Hindlimb muscle (tissue), 1 donor: ENCODE data around the gene NPAS3. TPM values are rescaled to one million over a fixed set of nuclear protein-coding genes. Genes with fewer than 3 reads are reported as not detected.

Experiments
- DNase-seq: peaks from one replicate; pipeline ENCODE4 v3.0.0-alpha.2; 2013
- polyA plus RNA-seq: library from polyadenylated mRNA; unstranded; fragments of 120-200 nt; gene quantifications from one replicate; pipeline ENCODE4 v1.2.1, GENCODE V29; 2013; ENCODE audit not compliant: insufficient read length

Gene NPAS3
- polyA plus RNA-seq, 1 donor, result 3.8 TPM

DNA sequence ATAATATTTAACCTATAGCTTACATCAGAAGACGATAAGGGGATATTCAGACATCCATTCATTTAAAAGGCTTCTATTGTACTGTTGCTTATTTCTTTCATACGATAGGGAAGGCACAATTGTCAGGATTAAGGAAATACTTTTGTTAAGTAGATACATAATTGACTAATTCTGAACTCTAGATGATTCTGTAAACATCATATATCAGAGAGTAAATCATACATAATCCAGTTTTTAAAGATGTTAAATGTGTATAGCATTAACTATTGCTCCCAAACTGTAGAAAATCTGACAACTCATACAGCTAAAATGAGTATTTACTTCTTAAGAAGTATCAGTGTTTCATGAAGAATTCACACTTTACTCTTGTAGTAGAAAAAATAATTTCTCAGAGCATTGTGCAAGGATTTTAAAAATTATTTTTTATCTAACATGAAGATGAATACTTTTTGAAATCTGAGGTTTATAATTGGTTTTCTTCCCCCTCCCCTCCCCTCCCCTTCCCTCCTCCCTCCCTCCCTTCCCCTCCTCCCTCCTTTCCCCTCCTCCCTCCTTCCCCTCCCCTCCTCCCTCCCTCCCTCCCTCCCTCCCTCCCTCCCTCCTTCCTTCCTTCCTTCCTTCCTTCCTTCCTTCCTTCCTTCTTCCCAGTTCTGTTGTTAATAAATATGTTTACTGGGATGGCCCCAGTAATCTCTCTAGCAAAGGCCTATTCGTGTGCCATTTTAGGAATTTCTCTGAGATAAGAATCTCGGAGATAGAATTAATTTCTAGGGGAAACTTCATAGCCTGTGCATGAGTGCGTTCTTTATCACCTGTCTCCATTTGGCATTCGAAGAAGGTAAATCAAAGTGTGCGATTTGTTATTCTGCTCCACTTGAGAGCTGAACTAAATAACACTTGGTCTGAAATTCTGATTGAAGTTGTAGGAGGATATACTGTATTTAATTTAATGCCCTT lies 2.3 kb downstream of the NPAS3 start:
- DNase-seq, result no peak

DNA sequence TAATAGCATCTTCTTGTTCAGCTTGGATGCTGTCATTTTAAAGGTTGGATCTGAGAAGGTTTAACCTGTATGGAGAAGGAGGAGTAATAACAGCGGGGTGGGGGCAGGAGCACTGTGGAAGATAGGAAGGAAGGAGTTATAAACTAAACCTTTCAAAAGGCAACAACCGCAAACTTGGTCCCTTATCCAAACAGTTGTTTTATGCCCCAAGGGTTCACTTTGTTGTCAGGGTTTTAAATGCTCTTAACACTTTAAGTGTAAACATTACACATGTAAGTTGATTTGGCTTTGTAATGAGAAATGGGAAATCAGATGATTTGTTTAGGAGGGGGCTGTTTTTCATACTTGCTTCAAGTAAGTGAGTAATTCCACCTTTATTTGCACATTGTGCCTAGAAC lies 3.0 kb downstream of the NPAS3 start:
- DNase-seq, result no peak

DNA sequence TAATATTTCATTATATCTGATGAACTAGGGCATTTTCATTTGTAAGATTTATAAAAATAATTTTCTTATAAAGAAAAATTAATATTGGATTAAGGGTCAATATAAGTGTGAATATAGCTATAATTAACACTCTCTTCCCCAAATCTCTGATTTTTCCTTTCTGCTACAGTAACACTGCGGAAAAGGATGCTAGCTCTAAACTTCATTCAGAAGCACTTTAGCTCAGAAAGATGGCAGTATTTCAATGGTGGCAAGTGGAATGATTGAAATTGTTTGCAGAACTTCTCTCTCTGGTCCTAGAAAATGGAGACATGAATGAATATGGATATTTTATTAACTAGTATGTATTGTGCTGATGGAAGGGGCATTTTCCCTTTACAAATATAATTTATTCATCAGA lies 8.4 kb downstream of the NPAS3 start:
- DNase-seq, result no peak

DNA sequence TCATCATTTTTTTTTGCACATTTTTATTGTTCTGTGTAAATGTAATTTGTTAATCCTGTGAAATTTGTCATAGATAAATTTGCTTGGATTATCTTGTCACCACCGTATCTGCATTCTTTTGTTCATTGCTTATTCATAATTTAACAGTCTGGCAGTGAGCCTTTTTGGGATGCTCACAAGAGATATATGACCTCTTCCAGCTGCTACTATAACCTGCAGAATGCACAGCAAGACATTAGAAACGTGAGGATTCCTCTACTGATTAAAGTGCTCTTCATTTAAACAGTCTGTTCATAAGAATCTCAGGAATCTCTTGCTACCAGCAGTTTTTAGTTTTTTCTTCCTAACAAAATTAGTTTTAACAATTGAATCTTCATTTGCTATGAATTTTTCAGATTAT lies 9.1 kb downstream of the NPAS3 start:
- DNase-seq, result no peak

DNA sequence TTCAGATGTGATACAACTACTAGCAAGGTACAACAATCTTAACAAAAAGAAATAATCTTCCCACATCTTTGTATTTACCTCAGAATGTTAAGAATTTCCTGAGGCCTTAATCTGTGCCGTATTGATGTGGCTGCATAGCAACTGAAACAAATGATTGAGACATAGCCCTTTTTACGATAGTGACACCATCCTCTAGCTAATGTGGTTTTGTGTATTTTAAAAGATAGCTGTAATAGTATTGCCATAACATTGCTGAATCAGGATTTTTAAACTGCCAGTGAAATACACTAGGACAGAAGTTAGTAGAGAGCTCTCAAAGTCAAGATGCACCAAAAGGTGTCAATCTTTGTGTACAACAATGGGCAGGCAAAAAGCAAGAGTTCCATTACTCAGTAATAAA lies 11.9 kb downstream of the NPAS3 start:
- DNase-seq, result no peak

DNA sequence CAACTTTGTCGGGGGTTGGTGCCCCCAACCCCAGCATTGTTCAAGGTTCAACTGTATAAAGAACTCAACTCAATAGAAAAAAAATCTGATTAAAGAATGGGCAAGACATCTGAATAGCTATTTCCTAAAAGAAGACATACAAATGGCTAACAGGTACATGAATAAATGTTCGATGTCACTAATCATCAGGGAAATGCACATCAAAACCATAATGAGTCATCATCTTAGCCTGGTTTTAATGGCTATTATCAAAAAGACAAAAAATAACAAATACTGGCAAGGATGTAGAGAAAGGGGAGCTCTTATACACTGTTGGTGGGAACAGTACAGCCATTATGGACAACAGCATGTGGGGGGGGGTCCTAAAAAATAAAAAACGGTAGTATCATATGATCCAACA lies 28.7 kb downstream of the NPAS3 start:
- DNase-seq, result no peak

- DNase-seq, result no peak
Observed at GRCh38 chr14:32968972-32969544, 30.4 kb downstream of the NPAS3 start.

- no peak for DNase-seq
Observed at GRCh38 chr14:32977913-32978312, 39.2 kb downstream of the NPAS3 start.

DNA sequence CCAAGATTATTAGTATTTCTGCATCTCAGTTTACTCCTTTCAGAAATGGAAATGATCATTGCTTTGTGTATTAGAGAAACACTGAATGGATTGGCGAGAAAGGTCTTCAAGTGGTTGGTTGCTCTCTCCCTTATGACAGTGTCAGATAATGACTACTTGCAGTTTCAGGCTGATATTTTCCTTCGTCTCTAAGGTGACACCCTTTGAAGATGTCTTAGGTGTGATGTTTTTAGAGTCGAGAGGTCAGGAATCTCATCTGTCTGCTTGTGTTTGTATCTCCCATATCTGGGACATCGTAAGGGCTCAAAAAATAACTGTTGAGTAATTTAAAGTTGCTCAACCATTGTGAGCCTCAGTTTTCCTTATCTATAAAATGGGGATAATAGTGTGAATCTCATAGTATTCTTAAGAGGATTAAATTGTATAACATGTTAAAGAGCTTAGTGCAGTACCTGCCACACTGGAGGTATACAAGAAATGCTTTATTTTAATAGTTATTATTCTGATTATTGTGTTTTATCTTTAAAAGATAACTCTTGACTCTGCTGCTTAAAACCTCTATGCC lies 40.1 kb downstream of the NPAS3 start:
- DNase-seq, result no peak

DNA sequence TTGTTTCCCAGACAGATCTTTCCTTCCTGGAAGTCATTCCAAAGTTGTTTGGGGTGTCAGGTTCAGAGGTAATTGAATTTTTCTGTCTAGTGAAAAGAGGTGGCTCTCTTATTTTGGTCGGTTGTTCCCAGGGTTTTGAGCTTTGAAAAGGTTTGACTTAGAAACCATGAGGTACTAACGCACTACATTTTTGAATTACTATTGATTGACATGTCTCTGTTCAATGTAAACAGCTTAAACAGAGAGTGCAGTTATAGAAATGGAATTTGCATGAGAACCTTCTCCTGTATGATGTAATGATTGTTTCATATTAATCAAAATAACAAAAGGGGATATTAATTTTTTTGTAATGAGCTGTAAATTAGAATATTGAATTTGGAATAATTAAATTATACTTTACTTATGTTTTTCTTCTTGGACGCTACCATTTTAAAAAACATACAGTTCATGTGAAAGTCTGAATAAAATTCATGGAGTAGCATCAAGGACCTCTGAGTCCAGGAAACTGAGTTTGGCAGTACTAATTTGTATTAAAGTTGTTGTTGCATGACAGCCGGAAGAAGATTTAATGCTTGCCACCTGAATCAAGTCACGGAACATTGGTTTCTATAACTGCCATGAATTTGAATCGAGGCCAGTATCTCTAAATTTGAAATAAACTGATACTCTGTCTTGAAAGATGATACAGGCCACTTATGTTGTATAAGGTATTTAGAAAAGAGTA lies 41.7 kb downstream of the NPAS3 start:
- no peak for DNase-seq

DNA sequence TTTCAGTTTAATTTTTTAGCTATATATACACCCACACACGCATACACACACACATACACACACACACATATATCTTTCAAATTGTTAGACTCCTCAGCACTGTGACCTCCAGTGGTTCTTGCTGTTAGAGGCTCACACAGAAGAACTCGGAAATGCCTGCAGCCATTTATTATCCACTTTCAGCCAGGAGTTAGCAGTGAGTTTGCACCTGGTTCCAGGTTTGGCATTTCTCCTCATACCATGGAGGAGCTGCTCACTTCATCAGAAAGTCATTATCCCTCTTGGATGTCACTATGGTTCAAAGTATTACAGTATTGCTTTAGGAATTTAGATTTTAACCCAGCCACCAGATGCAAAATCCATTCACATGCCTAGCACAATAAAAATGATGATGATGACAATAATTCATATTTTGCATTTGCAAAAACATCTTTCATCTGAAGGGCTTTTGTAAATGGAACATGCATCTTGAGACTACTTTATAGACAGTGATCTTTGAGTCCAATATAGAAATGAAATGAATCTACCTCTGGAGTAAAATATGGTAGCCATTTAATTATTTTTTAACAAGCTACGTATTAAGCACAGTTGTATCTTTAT lies 42.3 kb downstream of the NPAS3 start:
- DNase-seq, result no peak

DNA sequence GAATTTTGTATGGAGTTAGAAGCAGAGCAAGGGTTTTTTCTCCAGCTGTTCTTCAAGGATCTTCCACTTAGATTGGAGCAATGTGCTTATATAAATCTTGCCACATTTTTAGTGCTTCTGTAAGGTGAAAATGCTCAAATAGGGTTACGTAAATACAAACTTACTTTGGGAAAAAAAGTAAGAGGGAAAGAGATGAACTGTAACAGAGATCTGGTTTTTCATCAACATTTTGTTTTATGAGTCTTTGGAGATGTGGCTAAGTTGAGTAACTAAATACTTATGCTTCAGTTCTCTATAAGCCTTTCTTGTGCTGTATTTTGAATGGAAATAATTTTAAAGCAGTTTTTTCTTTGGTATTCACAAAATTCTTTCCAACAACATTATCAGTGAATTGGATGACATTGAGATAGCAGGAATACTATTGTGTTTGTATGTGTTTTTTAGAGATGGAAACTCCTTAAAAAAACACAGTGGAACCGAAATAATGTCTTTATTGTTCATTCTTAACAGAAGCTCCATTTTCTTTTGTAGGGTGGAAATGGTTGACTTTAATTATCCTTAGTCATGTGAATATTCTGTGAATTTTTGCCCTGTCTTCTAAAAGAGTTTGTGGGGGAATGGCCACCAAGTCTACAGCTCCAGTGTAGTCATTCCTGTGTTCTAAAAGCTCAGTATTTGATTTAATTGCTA lies 45.7 kb downstream of the NPAS3 start:
- no peak for DNase-seq

- DNase-seq, result no peak
Observed at GRCh38 chr14:32985866-32986265, 47.2 kb downstream of the NPAS3 start.

DNA sequence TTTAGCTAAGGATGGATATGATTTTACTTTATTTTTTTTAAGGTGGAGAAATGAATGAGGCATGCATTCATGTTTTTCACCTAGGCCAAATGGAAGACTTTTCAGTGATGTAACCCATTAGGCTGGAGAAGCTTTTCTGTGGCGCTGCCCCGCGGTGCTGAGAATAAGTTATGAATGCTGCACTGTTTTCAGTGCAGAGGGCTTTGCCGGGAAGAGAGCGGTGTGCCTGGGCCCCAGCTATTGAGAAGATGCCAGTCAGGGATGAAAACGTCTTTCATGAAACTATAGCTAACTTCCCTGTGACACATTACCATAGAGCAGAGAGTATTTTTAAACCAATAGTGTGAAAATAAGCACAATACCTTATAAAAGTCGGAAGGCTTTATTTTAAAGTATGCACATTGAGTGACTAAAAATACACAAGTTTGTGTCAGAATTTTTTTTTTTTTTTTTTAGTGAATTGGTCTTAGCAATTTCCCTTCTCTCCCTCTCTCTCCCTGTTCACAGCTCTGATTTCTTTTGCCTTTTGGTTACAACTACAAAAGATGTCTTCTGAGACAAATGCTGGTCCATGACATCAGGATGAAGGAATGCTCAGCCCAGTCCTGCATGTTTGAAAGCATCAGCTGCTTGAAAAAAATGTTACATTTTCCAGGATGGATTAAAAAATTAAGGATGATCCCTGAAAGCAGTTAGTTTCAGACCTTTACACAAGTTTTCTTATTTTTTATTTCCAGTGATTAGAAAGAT lies 48.3 kb downstream of the NPAS3 start:
- no peak for DNase-seq

DNA sequence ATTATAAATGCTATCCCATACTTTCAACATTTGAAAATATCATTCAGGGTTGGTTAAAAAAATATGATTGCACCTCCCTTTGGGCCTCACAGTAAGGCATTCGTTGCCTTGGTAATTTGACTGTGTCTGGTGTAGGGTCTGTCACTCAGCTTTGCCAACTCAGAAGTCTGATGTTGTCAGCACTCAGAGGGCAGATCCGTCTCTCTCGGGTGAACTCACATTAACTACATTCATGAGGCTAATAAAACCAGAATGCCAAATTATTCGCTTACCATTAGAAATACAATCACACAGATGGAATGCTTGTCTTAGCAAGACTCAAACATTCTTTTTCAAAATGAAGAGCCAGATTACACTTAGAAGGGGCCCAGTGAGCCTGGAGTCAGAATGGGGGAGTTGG lies 53.0 kb downstream of the NPAS3 start:
- no peak for DNase-seq

GRCh38 chr14:32993921-32994320 lies 55.2 kb downstream of the NPAS3 start:
- DNase-seq, result no peak

DNA sequence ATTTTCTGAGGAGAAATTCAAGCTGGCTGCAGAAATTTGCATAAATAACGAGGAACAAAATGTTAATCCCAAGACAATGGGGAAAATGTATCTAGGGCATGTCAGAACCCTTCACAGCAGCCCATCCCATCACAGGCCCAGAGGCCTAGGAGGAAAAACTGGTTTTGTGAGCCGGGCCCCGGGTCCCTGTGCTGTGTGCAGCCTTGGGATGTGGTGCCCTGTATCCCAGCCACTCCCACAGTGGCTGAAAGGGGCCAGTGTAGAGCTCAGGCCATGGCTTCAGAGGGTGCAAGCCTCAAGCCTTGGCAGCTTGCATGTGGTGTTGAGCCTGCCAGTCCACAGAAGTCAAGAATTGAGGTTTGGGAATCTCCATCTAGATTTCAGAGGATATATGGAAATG lies 57.7 kb downstream of the NPAS3 start:
- DNase-seq, result no peak

DNA sequence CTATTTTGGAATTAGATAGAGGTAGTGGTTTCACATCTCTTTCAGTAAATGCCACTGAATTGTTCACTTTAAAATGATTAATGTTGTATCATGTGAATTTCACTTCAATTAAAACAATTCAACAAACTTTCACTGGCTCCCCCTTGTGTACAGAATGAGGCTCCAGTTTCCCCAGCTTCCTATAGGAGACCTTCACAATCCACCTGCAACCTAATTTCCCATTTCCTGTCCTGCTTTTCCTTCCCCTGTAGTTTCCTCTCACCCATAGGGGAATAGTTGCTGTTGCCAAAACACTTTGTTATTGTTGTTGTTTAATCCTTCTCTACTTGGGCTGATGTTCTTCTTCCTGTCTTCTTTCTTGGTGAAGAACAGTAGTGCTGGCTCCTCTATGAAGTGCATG lies 59.8 kb downstream of the NPAS3 start:
- DNase-seq, result no peak

GRCh38 chr14:33009673-33010072 lies 71.0 kb downstream of the NPAS3 start:
- DNase-seq, result no peak

DNA sequence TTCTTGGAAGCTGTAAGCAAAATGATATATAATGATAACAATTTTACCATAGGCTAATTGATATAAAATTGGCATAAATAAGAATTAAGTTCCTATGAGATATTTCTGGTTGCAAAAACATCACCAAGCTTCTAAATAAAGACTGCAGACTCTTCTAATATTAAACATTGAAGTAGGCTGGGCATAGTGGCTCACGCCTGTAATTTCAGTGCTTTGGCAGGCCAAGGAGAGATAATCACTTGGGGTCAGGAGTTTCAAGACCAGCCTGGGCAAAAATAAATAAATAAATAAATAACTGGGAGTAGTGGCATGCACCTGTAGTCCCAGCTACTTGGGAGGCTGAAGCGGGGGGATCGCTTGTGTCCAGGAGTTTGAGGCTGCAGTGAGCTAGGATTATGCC lies 71.8 kb downstream of the NPAS3 start:
- DNase-seq, result no peak

- DNase-seq, result no peak
Observed at GRCh38 chr14:33014710-33015109, 76.0 kb downstream of the NPAS3 start.
